ENCODE measurements around the gene FPGT. TPM values are rescaled to one million over a fixed set of nuclear protein-coding genes. Genes with fewer than 3 reads are reported as not detected.

The FPGT gene
- 7.8 and 8.2 TPM in 2 replicates for total RNA-seq (ENCODE audit: low replicate concordance)

DNA sequence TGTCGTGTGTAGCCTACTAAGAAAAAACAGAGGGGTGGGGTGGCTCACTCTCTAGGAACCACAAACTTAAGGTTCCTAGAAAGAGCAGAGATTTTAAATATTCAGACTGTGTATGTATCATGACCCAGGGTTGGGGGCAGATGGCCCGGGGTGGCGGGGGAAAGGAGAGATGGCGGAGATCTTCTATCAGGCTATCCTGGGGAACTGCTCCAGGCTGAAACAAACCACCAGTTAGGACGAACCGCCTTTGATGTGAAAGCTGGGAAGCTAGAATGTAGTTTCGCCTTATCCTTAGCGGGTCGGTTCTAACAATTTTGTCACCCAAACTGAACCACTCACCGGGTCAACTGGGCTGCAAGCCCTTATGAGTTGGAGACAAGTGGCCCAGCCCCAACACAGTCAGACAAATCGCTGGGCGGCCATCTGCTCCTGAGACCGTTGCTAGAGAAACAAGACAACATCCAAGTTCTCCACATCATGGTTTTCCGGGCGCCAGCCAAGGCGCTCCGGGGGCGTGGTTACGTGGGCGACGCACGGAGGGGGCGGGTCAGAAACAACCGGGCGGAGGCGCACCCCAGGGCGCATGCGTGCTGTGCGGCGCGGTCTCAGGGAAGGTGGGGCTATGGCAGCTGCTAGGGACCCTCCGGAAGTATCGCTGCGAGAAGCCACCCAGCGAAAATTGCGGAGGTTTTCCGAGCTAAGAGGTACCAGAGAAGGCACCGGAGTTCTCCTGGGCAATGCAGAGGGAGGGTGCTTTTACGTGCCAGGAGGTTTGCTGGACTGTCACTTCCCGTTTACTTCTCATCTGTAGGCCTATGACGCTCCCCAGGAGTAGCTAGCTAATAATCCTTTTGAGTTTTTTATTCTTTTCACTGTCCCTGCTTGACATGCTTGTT lies at the start of gene FPGT, which contains the start of gene LRRIQ3:
Gene FPGT (plus strand): TSS at position 586 of the 896 bp plus-strand sequence. CDS start 37 bp downstream, at position 623.
Gene LRRIQ3 (minus strand): TSS at position 520 of the 896 bp plus-strand sequence. CDS start 14,492 bp downstream, outside the sequence.

DNA sequence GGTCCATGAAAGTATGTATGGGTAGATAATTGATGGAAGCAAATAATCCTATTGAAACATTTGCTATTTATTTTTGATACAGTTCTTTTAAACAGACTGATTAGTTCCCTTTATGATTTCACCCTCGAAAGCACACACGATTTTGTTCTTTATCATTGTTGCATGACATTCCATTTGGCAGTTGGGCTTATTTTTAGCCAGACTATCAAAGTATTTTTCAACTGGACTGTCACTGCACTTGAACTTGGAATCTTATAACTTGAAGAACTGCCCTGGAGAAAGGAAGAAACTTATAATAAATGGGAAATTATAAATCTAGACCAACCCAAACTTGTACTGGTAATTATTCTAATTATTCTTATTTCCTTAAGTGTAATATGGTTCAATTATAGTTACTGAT lies 37.1 kb downstream of the FPGT start, which contains the start of gene TNNI3K:
Gene TNNI3K (plus strand): TSS at position 235 of the 400 bp plus-strand sequence. CDS start 65 bp downstream, at position 300.

Other genes starting within 250 kb of the FPGT start
- gene LRRIQ3, start 66 bp upstream of the FPGT start, total RNA-seq (ENCODE audit: low replicate concordance), result 0.30 and 0.35 TPM in 2 replicates
- gene TNNI3K, start 37.1 kb downstream of the FPGT start, total RNA-seq (ENCODE audit: low replicate concordance), result 0.53 and 0.94 TPM in 2 replicates